Glomerular visceral epithelial cell (primary cell): ENCODE measurements around the gene SENP5.
"Not testable (repeated sequence)": the region's sequence is repeated elsewhere in the genome, so short reads cannot be mapped to it uniquely, and the experiment has no call there.

ENCODE experiments used
- DNase-seq: peaks from one replicate; pipeline ENCODE4 v3.0.0-alpha.2; 2016; ENCODE audit errors: extremely low spot score

SENP5 gene

DNA sequence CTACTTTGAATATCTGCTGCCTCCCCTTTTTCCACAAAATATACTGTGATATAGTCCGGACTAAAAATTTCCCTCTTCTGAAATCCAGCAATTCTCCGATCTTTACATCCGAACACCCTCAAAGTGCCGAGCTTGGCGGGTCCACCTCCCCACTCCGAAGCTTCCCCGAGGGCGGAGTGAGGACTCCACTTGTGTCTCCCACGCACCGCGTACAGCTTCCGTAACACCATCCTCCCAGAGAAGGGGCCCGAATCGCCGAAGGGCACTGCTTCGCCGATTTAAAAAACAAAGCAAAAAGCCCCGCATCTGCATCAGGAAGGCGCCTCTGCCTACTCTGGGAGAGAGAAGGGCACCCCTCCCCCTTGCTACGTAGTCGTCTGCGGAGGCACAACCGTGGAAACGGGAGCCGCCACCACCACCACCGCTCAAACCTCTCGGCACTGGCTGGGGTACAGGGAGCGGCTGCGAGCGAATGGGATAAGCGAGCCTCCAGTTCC is 74.1 kb downstream of the SENP5 start:
- DNase-seq, result peak; percentile 37

GRCh38 chr3:196942226-196942914 is 74.7 kb downstream of the SENP5 start, which contains the start of gene NCBP2:
Gene NCBP2 (minus strand): TSS chr3:196942528. CDS start chr3:196942503, 25 bp downstream.
- DNase-seq, result peak; percentile 97

DNA sequence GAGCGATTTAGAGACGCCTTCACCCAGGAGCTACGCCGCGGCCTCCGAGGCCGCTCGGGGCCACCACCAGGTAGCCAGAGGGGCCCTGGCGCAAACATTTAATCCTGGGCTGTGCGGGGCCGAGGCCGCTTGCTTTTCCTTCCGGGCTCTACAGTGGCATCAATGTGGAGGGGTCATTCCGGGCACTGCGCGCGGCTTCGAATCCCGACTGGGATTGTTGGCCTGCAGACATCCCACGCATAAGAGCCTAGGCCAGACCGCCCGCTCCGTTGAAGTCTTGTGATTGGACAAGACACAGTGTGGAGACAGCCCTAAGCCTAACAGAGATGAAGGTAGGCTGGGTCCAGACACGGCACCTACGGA is 75.2 kb downstream of the SENP5 start:
- DNase-seq, result peak; percentile 21

DNA sequence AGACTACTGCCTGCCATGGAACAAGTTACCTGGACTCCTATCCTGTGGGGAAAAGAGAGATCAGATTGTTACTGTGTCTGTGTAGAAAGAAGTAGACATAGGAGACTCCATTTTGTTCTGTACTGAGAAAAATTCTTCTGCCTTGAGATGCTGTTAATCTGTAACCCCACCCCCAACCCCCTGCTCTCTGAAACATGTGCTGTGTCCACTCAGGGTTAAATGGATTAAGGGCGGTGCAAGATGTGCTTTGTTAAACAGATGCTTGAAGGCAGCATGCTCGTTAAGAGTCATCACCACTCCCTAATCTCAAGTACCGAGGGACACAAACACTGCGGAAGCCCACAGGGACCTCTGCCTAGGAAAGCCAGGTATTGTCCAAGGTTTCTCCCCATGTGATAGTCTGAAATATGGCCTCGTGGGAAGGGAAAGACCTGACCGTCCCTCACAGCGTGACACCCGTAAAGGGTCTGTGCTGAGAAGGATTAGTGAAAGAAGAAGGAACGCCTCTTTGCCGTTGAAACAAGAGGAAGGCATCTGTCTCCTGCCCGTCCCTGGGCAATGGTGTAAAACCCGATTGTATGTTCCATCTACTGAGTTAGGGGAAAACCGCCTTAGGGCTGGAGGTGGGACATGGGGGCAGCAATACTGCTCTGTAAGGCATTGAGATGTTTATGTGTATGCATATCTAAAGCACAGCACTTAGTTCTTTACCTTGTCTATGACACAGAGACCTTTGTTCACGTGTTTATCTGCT is 76.5 kb downstream of the SENP5 start:
- not testable (repeated sequence) for DNase-seq

DNA sequence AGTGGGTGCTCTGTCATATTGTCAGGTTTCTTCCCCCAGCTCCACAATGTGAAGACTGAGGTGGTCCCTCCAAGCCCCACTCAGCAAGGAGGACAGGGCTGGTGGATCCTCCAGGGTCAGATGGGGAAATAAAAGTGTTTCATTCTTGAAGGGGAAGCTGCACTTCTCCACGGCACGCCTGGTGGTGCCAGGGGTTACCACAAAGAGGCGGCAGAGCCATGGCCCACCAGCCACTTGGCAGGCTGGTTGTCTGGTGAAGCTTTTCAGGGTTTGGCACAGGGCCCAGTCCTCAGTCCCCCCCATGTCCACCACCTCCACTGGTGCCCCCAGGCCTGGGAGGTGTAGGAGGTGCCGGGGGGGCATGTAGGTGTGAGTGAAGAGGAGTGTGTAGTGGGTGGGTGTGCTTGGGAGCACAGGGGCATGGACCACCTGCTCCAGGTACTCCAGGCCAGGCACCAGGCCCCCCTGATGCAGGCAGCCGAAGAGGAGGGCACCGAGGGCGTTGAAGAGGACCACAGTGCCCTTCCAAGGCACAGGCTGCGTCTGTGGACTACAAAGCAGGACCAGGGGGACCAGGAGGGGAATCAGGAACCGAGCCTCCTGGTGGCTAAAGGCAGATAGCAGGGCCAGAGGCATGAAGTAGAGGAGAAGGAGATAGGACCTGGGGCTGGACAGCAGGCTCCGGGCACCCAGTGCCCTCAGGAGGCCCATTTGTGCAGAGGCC is 79.6 kb downstream of the SENP5 start:
- no peak for DNase-seq

- DNase-seq, result no peak
These were observed 80.2 kb downstream of the SENP5 start for GRCh38 chr3:196947860-196948441.

DNA sequence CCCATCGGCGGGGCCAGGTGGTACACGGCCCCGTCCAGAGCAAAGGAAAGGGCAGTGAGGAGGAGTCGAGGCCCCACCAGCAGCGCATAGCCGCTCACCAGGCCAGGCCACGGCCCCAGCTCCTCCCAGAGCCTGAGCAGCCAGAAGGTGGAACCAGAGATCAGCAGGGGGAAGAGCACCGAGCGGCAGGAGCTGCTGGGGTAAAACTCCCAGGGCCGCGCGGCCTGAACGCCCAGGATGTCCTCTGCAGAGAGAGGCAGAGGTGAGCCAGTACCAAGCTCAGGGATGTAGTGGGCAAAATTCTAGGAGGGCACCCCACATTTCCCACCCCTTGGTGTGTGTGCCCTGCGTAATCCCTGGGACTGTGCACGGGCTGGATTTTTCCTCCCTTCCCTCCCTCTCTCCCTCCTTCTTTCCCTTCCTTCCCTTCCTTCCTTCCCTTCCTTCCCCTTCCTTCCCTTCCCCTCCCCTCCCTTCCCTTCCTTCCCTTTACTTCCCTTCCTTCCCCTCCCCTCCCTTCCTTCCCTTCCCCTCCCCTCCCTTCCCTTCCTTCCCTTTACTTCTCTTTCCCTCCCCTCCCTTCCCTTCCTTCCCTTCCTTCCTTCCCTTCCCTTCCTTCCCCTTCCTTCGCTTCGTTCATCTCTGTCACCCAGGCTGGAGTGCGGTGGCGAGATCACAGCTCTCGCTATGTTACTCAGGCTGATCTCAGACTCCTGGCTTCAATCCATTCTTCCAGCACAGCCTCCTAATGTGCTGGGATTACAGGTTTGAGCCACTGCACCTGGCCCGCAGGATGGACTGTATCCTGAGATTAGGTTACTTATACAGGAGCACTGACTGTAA is 80.9 kb downstream of the SENP5 start:
- DNase-seq, result no peak

DNA sequence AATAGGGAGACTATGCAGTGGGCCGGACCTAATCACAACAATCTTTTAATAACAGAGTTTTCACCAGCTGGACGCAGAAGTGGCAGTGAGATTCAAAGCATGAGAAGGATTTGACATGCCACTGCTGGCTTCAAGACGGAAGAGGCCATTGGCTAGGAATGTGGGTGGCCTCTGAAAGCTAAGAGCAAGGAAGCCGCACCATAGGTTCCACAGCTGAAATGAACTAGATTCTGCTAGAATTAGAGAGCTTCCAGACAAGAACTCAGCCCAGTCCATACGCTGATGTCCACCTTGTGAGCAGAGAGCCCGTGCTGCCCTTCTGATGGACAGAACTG is 81.5 kb downstream of the SENP5 start:
- DNase-seq, result no peak

- DNase-seq, result no peak
These were observed 82.0 kb downstream of the SENP5 start for GRCh38 chr3:196949750-196950149.

GRCh38 chr3:196951371-196951770 is 83.7 kb downstream of the SENP5 start:
- DNase-seq, result no peak

- DNase-seq, result no peak
These were observed 87.1 kb downstream of the SENP5 start for GRCh38 chr3:196954832-196955231.

DNA sequence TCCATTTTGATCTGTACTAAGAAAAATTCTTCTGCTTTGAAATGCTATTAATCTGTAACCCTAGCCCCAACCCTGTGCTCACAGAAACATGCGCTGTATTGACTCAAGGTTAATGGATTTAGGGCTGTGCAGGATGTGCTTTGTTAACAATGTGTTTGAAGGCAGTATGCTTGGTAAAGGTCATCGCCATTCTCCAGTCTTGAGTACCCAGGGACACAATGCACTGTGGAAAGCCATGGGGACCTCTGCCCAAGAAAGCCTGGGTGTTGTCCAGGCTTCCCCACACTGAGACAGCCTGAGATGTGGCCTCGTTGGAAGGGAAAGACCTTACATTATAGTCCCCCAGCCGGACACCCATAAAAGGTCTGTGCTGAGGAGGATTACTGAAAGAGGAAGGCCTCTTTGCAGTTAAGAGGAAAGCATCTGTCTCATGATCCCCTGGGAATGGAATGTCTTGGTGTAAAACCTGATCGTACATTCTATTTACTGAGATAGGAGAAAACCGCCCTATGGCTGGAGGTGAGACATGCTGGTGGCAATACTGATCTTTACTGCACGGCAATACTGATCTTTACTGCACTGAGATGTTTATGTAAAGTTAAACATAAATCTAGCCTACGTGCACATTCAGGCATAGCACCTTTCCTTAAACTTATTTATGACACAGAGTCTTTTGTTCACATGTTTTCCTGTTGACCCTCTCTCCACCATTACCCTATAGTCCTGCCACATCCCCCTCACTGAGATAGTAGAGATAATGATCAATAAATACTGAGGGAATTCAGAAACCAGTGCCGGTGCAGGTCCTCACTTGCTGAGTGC is 94.6 kb downstream of the SENP5 start:
- no peak for DNase-seq

DNA sequence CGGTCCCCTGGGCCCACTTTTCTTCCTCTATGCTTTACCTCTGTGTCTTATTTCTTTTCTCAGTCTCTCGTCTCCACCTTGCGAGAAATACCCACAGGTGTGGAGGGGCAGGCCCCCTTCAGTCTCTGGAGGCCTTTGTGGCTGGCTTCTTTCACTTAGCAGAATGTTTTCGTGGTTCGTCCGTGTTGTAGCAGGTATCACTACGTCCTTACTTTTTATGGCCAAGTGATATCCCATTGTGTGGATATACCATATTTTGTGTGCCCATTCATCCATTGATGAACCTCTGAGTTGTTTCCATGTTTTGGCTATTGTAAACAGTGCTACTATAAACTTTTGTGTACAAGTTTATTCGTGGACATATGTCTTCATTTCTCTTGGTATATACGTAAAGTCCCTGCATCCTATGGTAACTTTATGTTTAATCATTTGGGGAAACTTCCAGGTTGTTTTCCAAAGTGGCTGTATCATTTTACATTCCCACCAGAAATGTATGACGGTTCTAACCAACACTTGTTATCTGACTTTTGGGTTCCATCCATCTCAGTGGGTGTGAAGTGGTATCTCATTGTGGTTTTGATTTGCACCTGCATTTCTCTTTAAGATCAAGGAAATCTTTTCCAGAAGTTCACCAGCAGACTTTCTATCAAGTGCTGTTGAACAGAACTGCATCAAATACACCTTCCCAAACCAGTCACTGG is 95.4 kb downstream of the SENP5 start:
- no peak for DNase-seq

DNA sequence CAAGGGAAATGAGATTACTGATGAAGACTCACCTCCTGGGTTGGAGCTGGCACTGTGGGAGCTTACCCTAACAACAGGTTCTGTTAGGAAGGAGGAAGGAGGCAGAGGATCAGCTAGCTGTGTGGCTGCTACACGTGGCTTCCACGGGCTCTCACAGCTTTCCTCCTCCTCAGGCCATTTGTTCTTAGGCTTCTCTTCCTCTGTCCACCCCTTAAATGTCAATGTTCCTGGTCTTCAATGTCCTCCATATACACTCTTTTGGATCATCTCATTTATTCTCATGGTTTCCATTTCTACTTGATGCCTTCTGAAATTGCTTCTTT is 95.9 kb downstream of the SENP5 start:
- DNase-seq, result no peak

DNA sequence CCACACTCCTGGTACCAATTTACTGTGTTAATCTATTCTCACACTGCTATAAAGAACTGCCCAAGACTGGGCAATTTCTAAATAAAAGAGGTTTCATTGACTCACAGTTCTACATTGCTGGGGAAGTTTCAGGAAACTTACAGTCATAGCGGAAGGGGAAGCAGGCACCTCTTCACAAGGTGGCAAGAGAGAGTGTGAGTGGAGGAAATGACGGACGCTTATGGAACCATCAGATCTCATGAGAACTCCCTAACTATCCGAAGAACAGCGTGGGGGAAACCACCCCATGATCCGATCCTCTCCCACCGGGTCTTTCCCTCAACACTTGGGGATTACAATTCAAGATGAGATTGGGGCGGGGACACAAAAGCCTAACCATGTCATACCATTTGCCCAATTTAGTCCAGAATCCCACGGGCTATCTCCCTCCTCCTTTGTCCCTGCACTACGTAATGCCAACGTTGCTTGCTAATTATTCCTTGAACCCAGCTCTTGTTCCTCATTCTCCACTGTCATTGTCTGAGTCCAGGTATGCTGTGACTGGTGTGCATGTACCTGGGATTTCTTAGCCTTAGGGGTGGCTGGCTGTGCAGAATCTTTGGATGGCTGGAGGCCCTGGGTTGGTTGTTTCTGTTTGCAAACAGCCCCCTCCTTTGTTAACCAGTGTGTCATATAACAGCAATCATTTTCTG is 97.5 kb downstream of the SENP5 start:
- DNase-seq, result no peak

DNA sequence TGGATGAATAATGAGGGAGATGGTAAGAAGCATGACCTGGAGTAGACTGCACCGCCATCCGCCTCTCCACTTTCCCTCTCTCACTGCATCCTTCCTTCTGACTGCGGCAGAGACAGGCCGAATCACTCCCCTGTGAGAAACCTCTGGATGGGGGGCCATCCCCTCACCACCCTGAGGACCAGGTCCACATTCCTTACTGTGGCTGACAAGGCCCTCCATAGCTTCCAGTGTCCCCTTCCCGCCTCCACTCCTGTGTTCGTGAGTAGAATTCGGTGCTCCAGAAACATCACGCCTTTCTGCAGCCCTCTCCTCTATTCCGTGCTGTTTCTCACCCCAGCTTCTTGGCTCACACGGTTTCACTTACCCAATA is 98.1 kb downstream of the SENP5 start:
- no peak for DNase-seq

GRCh38 chr3:196966526-196967401 is 99.0 kb downstream of the SENP5 start:
- DNase-seq, result no peak

DNA sequence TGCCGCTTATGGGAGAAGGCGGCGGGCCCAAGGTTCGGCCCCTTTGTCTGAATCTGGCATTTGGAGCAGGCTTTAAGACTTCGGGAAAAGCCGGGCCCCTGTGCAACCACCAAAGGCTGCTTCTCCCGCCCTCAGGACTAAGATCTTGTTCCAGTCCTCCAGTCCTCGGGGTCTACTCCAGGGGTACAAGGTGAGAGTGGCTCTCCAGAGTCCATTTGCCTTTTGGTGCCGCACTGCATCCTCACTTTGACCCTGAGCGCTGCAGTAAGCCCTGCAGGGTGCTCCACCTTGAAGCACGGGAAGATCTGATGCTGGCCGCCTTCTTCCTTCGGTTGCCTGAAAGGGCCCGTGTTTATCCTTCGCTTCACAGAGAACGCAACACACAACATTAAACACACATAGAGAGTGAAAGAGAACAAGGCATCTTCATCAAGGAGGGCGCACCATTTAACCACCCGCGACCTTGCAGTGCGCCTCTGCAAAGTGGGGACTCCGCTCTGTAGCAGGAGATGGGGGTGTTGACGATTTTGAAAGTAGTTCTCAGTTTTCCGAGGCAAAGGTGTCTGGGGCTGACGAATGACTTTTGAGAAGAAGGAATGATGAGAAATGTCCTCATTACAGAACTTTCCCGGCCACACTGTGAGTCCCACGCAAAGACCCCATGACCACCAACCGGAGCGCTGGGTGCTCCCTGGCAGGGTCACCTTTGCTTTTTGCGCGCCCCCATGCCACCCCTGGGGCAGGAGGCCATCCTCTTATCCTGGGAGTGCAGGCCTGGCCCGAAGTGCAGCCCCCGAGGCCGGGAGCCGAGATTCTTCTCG is 99.9 kb downstream of the SENP5 start:
- DNase-seq, result no peak
